Caco-2 (cell line): Measurements from ENCODE around the gene QARS1. TPM values are rescaled to one million over a fixed set of nuclear protein-coding genes. Genes with fewer than 3 reads are reported as not detected.

Experiments
- BruUV-seq: library from RNA; stranded (reverse); fragments of 400-500 nt; replicated peaks from 2 replicates; lab custom pipeline; 2021; lab: Mats Ljungman, UMichigan
- CTCF ChIA-PET: fragments of 300-600 bp; sonication (Branson Sonifier 250); formaldehyde crosslinking; loops from one replicate; lab custom pipeline; 2022; ENCODE audit warnings: antibody characterized with exemption; lab: Charles Lee
- POLR2A ChIA-PET: fragments of 300-600 bp; sonication (Branson Sonifier 250); formaldehyde crosslinking; loops from one replicate; lab custom pipeline; 2022; ENCODE audit warnings: antibody characterized with exemption; lab: Charles Lee
- DNase-seq, 2 experiments: peaks; one replicate each; pipeline versions ENCODE4 v3.0.0 to v3.0.0-alpha.2; 2020 to 2022
- H3K27me3 ChIP-seq: replicated peaks from 2 replicates; pipeline ENCODE4 v1.6.0; 2011; ENCODE audit warnings: low read length; ENCODE audit not compliant: control insufficient read depth, insufficient read depth
- H3K36me3 ChIP-seq: 2 replicates; pipeline ENCODE4 v1.5.1; 2011; ENCODE audit warnings: low read length; ENCODE audit not compliant: control insufficient read depth, insufficient read depth
- H3K4me1 ChIP-seq: fragments of 250-450 bp; sonication (Bioruptor Pico); 2 replicates; pipeline ENCODE4 v1.5.1; 2020; ENCODE audit warnings: mild to moderate bottlenecking
- H3K4me3 ChIP-seq: 2 replicates; pipeline ENCODE4 v1.5.1; 2011; ENCODE audit warnings: low read depth, mild to moderate bottlenecking, control low read depth, low read length
- H3K9me3 ChIP-seq: fragments of 250-450 bp; sonication (Bioruptor Pico); 2 replicates; pipeline ENCODE4 v1.5.1; 2020; ENCODE audit warnings: mild to moderate bottlenecking, moderate library complexity
- H3K27ac Mint-ChIP-seq: one replicate; pipeline ENCODE4 v1.8.0; 2022; ENCODE audit warnings: mixed read lengths; ENCODE audit not compliant: unreplicated experiment
- H3K27me3 Mint-ChIP-seq: one replicate; pipeline ENCODE4 v1.8.0; 2022; ENCODE audit warnings: mixed read lengths; ENCODE audit not compliant: insufficient read depth, unreplicated experiment
- H3K36me3 Mint-ChIP-seq: one replicate; pipeline ENCODE4 v1.8.0; 2022; ENCODE audit warnings: mild to moderate bottlenecking, mixed read lengths; ENCODE audit not compliant: insufficient read depth, unreplicated experiment
- H3K4me1 Mint-ChIP-seq: one replicate; pipeline ENCODE4 v1.8.0; 2022; ENCODE audit warnings: low read depth, mixed read lengths; ENCODE audit not compliant: unreplicated experiment
- H3K4me3 Mint-ChIP-seq: one replicate; pipeline ENCODE4 v1.8.0; 2022; ENCODE audit warnings: mild to moderate bottlenecking, moderate library complexity, mixed read lengths; ENCODE audit not compliant: unreplicated experiment
- H3K9me3 Mint-ChIP-seq: one replicate; pipeline ENCODE4 v1.8.0; 2022; ENCODE audit warnings: mixed read lengths; ENCODE audit not compliant: unreplicated experiment
- CTCF ChIP-seq, 2 experiments: fragments of 200-600 bp in 1 of 2; IDR thresholded peaks; 1 replicate in 1 of 2; 2 replicates in 1 of 2; pipeline versions ENCODE4 v1.5.1 to v1.8.0; 2011 to 2022; ENCODE audit warnings: antibody characterized with exemption in 1 of 2, control low read depth in 1 of 2, inconsistent platforms in 1 of 2, low read depth in 1 of 2, low read length in 1 of 2, mild to moderate bottlenecking in 1 of 2, moderate library complexity in 1 of 2; ENCODE audit not compliant: insufficient read depth in 1 of 2, severe bottlenecking in 1 of 2, unreplicated experiment in 1 of 2
- intact Hi-C: fragments of 100-400 bp; cut with micrococcal nuclease; formaldehyde crosslinking; loops from one replicate; pipeline ENCODE4 v1.10.0; 2022; ENCODE audit not compliant: unreplicated experiment
- total RNA-seq: library from RNA; stranded (reverse); gene quantifications from 2 replicates; pipeline ENCODE4 v1.2.3, GENCODE V29; 2022

QARS1 gene
- total RNA-seq, 1 experiment from 2014 or later = 361 TPM

GRCh38 chr3:49123687-49124086, 19.1 kb upstream of the QARS1 start:
- no peak overlapping the region for H3K27ac Mint-ChIP-seq
- H3K36me3 Mint-ChIP-seq = peaks cover 23% of the 10 kb centered on the region
- ChIA-PET POLR2A (no interaction called here), CTCF (no interaction called here)
- H3K4me3 Mint-ChIP-seq = no peak overlapping the region
- Histone ChIP-seq H3K27me3 (no peaks in the 10 kb centered on the region), H3K4me3 (no peak overlapping the region), H3K36me3 (peaks cover 2% of the 10 kb centered on the region; the same call in 1 of the 2 replicates), H3K9me3 (no peaks in the 10 kb centered on the region), H3K4me1 (peaks cover 9% of the 10 kb centered on the region; the same call in 1 of the 2 replicates)
- H3K27me3 Mint-ChIP-seq = no peaks in the 10 kb centered on the region
- TF ChIP-seq CTCF (IDR thresholded peaks at IDR 0.05; ENCODE audit: insufficient read depth in 1 of 2, low read depth in 1 of 2, low read length in 1 of 2, severe bottlenecking in 1 of 2, unreplicated experiment in 1 of 2) = no peak
- intact Hi-C loops = no loop called here
- H3K9me3 Mint-ChIP-seq = no peaks in the 10 kb centered on the region
- no peak for DNase-seq
- H3K4me1 Mint-ChIP-seq = no peaks in the 10 kb centered on the region
- BruUV-seq = no TSS peak

- Histone ChIP-seq H3K36me3 (peaks cover 2% of the 10 kb centered on the region; the same call in 1 of the 2 replicates), H3K4me1 (peaks cover 9% of the 10 kb centered on the region; the same call in 1 of the 2 replicates), H3K9me3 (no peaks in the 10 kb centered on the region), H3K4me3 (no peak overlapping the region), H3K27me3 (no peaks in the 10 kb centered on the region)
- intact Hi-C loops = no loop called here
- CTCF ChIA-PET = no interaction called here
- POLR2A ChIA-PET = no interaction called here
- Mint-ChIP-seq H3K36me3 (peaks cover 26% of the 10 kb centered on the region), H3K27me3 (no peaks in the 10 kb centered on the region), H3K27ac (no peak overlapping the region), H3K9me3 (no peaks in the 10 kb centered on the region), H3K4me3 (no peak overlapping the region), H3K4me1 (no peaks in the 10 kb centered on the region)
- TF ChIP-seq CTCF (IDR thresholded peaks at IDR 0.05; ENCODE audit: insufficient read depth in 1 of 2, low read depth in 1 of 2, low read length in 1 of 2, severe bottlenecking in 1 of 2, unreplicated experiment in 1 of 2) = no peak
- no peak for DNase-seq
- no TSS peak for BruUV-seq
Measured at GRCh38 chr3:49122886-49123545, 18.5 kb upstream of the QARS1 start.

- H3K36me3 Mint-ChIP-seq = peaks cover 31% of the 10 kb centered on the region
Measured at GRCh38 chr3:49122451-49122850, 17.9 kb upstream of the QARS1 start.

More at GRCh38 chr3:49122451-49122850, 17.9 kb upstream of the QARS1 start:
- Mint-ChIP-seq H3K4me1 (no peaks in the 10 kb centered on the region), H3K27me3 (no peaks in the 10 kb centered on the region), H3K4me3 (no peak overlapping the region), H3K9me3 (no peaks in the 10 kb centered on the region), H3K27ac (no peak overlapping the region)
- Histone ChIP-seq H3K27me3 (no peaks in the 10 kb centered on the region), H3K4me3 (no peak overlapping the region), H3K36me3 (peaks cover 5% of the 10 kb centered on the region), H3K4me1 (peaks cover 9% of the 10 kb centered on the region; the same call in 1 of the 2 replicates), H3K9me3 (no peaks in the 10 kb centered on the region)
- BruUV-seq = no TSS peak
- ChIA-PET POLR2A (no interaction called here), CTCF (no interaction called here)
- TF ChIP-seq CTCF (IDR thresholded peaks at IDR 0.05; ENCODE audit: insufficient read depth in 1 of 2, low read depth in 1 of 2, low read length in 1 of 2, severe bottlenecking in 1 of 2, unreplicated experiment in 1 of 2) = no peak
- intact Hi-C loops = no loop called here
- DNase-seq = no peak
